Thyroid gland (tissue), 4 donors: ENCODE results near the gene JAKMIP1. TPM values are rescaled to one million over a fixed set of nuclear protein-coding genes. Genes with fewer than 3 reads are reported as not detected.

Experiments used
- DNase-seq, 2 donors: peaks; one replicate each; pipeline ENCODE4 v3.0.0-alpha.2; 2019
- H3K27ac ChIP-seq, 3 donors: fragments of 200-600 bp; sonication (generic); 1 replicate in 2 of 3; 2 replicates in 1 of 3; pipeline ENCODE4 v1.5.1; 2016 to 2019; ENCODE audit warnings: mild to moderate bottlenecking in 1 of 3, moderate library complexity in 1 of 3
- H3K27me3 ChIP-seq: fragments of 200-600 bp; sonication (generic); one replicate; pipeline ENCODE4 v1.5.1; 2019
- H3K36me3 ChIP-seq, 2 donors: fragments of 200-600 bp; sonication (generic); one replicate each; pipeline ENCODE4 v1.5.1; 2016 to 2019
- H3K4me1 ChIP-seq, 2 donors: fragments of 200-600 bp; sonication (generic); one replicate each; pipeline ENCODE4 v1.5.1; 2017 to 2019
- H3K4me3 ChIP-seq, 3 donors: fragments of 200-600 bp; sonication (generic); replicated peaks in 1 of 3; 1 replicate in 2 of 3; 2 replicates in 1 of 3; pipeline ENCODE4 v1.5.1; 2016; ENCODE audit warnings: mild to moderate bottlenecking in 1 of 3
- H3K9me3 ChIP-seq: fragments of 200-600 bp; sonication (generic); one replicate; pipeline ENCODE4 v1.5.1; 2017
- CTCF ChIP-seq, 6 experiments: fragments of 200-600 bp in 3 of 6; fragments of 450-650 bp in 3 of 6; sonication (generic) in 3 of 6; IDR thresholded peaks; one replicate each; pipeline ENCODE4 v1.5.1; 2016 to 2019; ENCODE audit warnings: antibody characterized with exemption in 6 of 6, mild to moderate bottlenecking in 2 of 6, inconsistent platforms in 1 of 6, moderate library complexity in 1 of 6
- POLR2A ChIP-seq, 2 donors: fragments of 450-650 bp; IDR thresholded peaks; one replicate each; pipeline ENCODE4 v1.6.1; 2017; ENCODE audit warnings: antibody characterized with exemption in 2 of 2, mild to moderate bottlenecking in 2 of 2, moderate library complexity in 1 of 2
- WGBS, 2 donors: methylation state at CpG; one replicate each; pipeline ENCODE4 v1.1.5; 2017; 5-methylcytosine and 5-hydroxymethylcytosine counted together
- intact Hi-C: fragments of 100-400 bp; cut with DNase I; formaldehyde crosslinking; loops from one replicate; pipeline ENCODE4 v1.15.1; 2023
- total RNA-seq, 4 donors: library from RNA; depleted of rRNA; stranded (reverse); fragments of >200 nt; gene quantifications; one replicate each; pipeline ENCODE4 v1.2.3, GENCODE V29; 2016

The JAKMIP1 gene
- total RNA-seq, 4 donors from 2014 or later, result 0.67 to 1.9 (median 1.1) TPM

GRCh38 chr4:6242271-6243029 is 42.1 kb upstream of the JAKMIP1 start:
- intact Hi-C loops, result loop anchor here (10.0 kb wide), 1 partner anchor 248 kb away; no protein-coding TSS in a partner anchor
- no peak for TF ChIP-seq CTCF (IDR thresholded peaks at IDR 0.05)
- TF ChIP-seq POLR2A (IDR thresholded peaks at IDR 0.05), result no peak
- Histone ChIP-seq H3K4me1 (peaks cover 5 to 8% of the 10 kb centered on the region in 2 donors), H3K27me3 (no peaks in the 10 kb centered on the region), H3K9me3 (no peaks in the 10 kb centered on the region), H3K4me3 (no peak overlapping the region), H3K27ac (no peak overlapping the region), H3K36me3 (no peaks in the 10 kb centered on the region)
- 83 to 87% methylated on average over 11 to 12 of the region's 12 CpGs for WGBS, 2 donors
- no peak for DNase-seq

- no peaks in the 10 kb centered on the region for H3K36me3 ChIP-seq
- no peaks in the 10 kb centered on the region for H3K27me3 ChIP-seq
- peaks cover 5 to 8% of the 10 kb centered on the region in 2 donors for H3K4me1 ChIP-seq
- no peak for TF ChIP-seq CTCF (IDR thresholded peaks at IDR 0.05)
- TF ChIP-seq POLR2A (IDR thresholded peaks at IDR 0.05), result no peak
- H3K9me3 ChIP-seq, result no peaks in the 10 kb centered on the region
- no peak for DNase-seq
- intact Hi-C loops, result loop anchor here (10.0 kb wide), 1 partner anchor 246 kb away; no protein-coding TSS in a partner anchor
- H3K4me3 ChIP-seq, result no peak overlapping the region
- 83 to 85% methylated on average over 13 to 16 of the region's 16 CpGs for WGBS, 2 donors
- no peak overlapping the region for H3K27ac ChIP-seq
Observed at GRCh38 chr4:6241062-6241845, 40.9 kb upstream of the JAKMIP1 start.

- no peaks in the 10 kb centered on the region for H3K27me3 ChIP-seq
- 78 to 79% methylated on average over 4 to 11 of the region's 11 CpGs for WGBS, 2 donors
- intact Hi-C loops, result loop anchor here (10.0 kb wide), 1 partner anchor 245 kb away; no protein-coding TSS in a partner anchor
Observed at GRCh38 chr4:6239968-6240367, 39.6 kb upstream of the JAKMIP1 start.

GRCh38 chr4:6239486-6239885 is 39.1 kb upstream of the JAKMIP1 start:
- no peaks in the 10 kb centered on the region for H3K4me1 ChIP-seq
- H3K4me3 ChIP-seq, result no peak overlapping the region
- intact Hi-C loops, result no loop called here
- H3K9me3 ChIP-seq, result no peaks in the 10 kb centered on the region
- H3K27ac ChIP-seq, result no peak overlapping the region
- DNase-seq, result no peak
- H3K27me3 ChIP-seq, result no peaks in the 10 kb centered on the region
- no peaks in the 10 kb centered on the region for H3K36me3 ChIP-seq
- no peak for TF ChIP-seq POLR2A (IDR thresholded peaks at IDR 0.05)
- TF ChIP-seq CTCF (IDR thresholded peaks at IDR 0.05), result no peak
- WGBS, 2 donors, result 72 to 81% methylated on average over 8 of the region's 8 CpGs

More at GRCh38 chr4:6239968-6240367, 39.6 kb upstream of the JAKMIP1 start:
- no peak for DNase-seq
- no peaks in the 10 kb centered on the region for H3K36me3 ChIP-seq
- no peak overlapping the region for H3K4me3 ChIP-seq
- no peak overlapping the region for H3K27ac ChIP-seq
- no peaks in the 10 kb centered on the region for H3K9me3 ChIP-seq
- no peak for TF ChIP-seq CTCF (IDR thresholded peaks at IDR 0.05)
- TF ChIP-seq POLR2A (IDR thresholded peaks at IDR 0.05), result no peak
- peaks cover 0 to under 1% of the 10 kb centered on the region in 2 donors for H3K4me1 ChIP-seq
